HL-60 (cell line): Measurements from ENCODE around the gene PCDH1.
A peak's percentile ranks its signal among the peaks of the same experiment; 100 is the strongest.

Source experiments
- DNase-seq, 2 experiments: peaks; one replicate each; pipeline ENCODE4 v3.0.0-alpha.2; 2010 to 2020; ENCODE audit warnings: low read depth in 1 of 2, low spot score in 1 of 2
- H3K27ac ChIP-seq: fragments of 250-450 bp; sonication (Bioruptor Pico); replicated peaks from 2 replicates; pipeline ENCODE4 v1.5.1; 2020; ENCODE audit warnings: mild to moderate bottlenecking, moderate library complexity
- H3K27me3 ChIP-seq: fragments of 250-450 bp; sonication (Bioruptor Pico); 2 replicates; pipeline ENCODE4 v1.5.1; 2021; ENCODE audit warnings: mild to moderate bottlenecking, moderate library complexity; ENCODE audit not compliant: insufficient read depth, poor library complexity, severe bottlenecking
- H3K4me3 ChIP-seq: replicated peaks from 2 replicates; pipeline ENCODE4 v1.5.1; 2011; ENCODE audit warnings: mild to moderate bottlenecking, control low read depth, low read length; ENCODE audit not compliant: insufficient read depth
- GABPA ChIP-seq: IDR thresholded peaks from 2 replicates; pipeline ENCODE4 v1.6.1; 2012; ENCODE audit warnings: low read depth
- POLR2AphosphoS5 ChIP-seq: IDR thresholded peaks from 2 replicates; pipeline ENCODE4 v1.6.1; 2012; ENCODE audit warnings: low read depth
- REST ChIP-seq: IDR thresholded peaks from 2 replicates; pipeline ENCODE4 v1.6.1; 2012; ENCODE audit warnings: low read depth; ENCODE audit not compliant: insufficient replicate concordance
- SPI1 ChIP-seq: IDR thresholded peaks from 2 replicates; pipeline ENCODE4 v1.6.1; 2012; ENCODE audit warnings: low read depth, mild to moderate bottlenecking, borderline replicate concordance
- TF ChIP-seq, protein P1 (sequence below): IDR thresholded peaks from one replicate; pipeline ENCODE4 v1.5.1; 2011; ENCODE audit warnings: low read length, control low read depth, inconsistent platforms; ENCODE audit not compliant: insufficient read depth

PCDH1 gene

GRCh38 chr5:141851195-141851874, 26.9 kb downstream of the PCDH1 start:
- no peak overlapping the region for H3K4me3 ChIP-seq
- no peak for DNase-seq
- TF ChIP-seq, protein P1, sequence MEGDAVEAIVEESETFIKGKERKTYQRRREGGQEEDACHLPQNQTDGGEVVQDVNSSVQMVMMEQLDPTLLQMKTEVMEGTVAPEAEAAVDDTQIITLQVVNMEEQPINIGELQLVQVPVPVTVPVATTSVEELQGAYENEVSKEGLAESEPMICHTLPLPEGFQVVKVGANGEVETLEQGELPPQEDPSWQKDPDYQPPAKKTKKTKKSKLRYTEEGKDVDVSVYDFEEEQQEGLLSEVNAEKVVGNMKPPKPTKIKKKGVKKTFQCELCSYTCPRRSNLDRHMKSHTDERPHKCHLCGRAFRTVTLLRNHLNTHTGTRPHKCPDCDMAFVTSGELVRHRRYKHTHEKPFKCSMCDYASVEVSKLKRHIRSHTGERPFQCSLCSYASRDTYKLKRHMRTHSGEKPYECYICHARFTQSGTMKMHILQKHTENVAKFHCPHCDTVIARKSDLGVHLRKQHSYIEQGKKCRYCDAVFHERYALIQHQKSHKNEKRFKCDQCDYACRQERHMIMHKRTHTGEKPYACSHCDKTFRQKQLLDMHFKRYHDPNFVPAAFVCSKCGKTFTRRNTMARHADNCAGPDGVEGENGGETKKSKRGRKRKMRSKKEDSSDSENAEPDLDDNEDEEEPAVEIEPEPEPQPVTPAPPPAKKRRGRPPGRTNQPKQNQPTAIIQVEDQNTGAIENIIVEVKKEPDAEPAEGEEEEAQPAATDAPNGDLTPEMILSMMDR = no peak
- TF ChIP-seq POLR2AphosphoS5 (no peak), SPI1 (no peak), REST (no peak), GABPA (no peak)
- no peak overlapping the region for H3K27ac ChIP-seq
- H3K27me3 ChIP-seq = peaks cover 25% of the 10 kb centered on the region

- no peak for DNase-seq
- no peak overlapping the region for H3K27ac ChIP-seq
- peaks cover 25% of the 10 kb centered on the region for H3K27me3 ChIP-seq
- H3K4me3 ChIP-seq = no peak overlapping the region
- no peak for TF ChIP-seq SPI1
Observed at GRCh38 chr5:141850786-141851185, 27.4 kb downstream of the PCDH1 start.

GRCh38 chr5:141850244-141850768, 27.9 kb downstream of the PCDH1 start:
- TF ChIP-seq SPI1 = no peak
- TF ChIP-seq, protein P1 = no peak
- no peak for TF ChIP-seq POLR2AphosphoS5
- TF ChIP-seq REST = no peak
- TF ChIP-seq GABPA = no peak
- no peak for DNase-seq
- Histone ChIP-seq H3K27ac (no peak overlapping the region), H3K4me3 (peak overlapping the region; percentile 58), H3K27me3 (peaks cover 25% of the 10 kb centered on the region)

DNA sequence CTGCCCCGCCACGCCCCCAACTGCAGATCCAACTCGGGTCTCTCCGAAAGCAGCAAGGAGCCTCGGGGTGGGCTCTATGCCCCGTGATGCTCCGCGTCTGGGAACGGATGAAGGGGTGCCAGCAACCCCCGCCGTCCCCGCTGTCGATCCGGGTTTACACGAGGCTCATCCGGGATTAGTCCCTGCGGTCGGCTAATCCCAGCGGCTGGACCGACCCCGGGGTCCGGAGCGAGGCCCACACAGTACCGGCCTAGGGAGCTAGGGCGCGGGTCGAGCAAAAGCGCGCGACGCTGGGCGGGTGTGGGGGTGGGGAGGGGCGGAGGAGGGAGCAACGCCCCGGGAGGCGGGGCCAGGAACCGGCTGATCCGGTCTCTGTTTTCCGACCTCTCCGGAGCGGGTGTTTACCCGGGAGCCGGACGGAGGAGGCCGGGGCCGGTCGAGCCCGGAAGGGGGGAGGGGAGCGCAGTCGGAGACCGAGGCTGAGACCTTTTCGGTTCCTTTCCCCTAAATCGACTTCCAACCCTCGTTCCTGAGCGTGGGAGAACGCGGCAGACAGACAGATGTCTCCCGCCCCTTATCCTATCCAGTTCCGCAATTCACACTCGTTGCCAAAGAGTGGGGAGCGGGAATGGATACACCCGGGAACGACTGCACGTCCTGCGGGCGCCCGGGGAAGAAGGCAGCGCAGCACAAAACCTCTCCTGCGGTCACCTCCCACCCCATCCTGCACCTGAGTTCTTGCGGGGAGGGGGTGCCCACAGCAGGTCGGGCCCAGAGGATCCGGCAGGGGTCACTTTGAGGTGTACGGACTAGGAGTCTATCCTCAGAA, 28.6 kb downstream of the PCDH1 start:
- TF ChIP-seq GABPA (no peak), SPI1 (peak; percentile 84), REST (no peak)
- TF ChIP-seq, protein P1 = no peak
- Histone ChIP-seq H3K4me3 (peak overlapping the region; percentile 58), H3K27me3 (peaks cover 26% of the 10 kb centered on the region), H3K27ac (no peak overlapping the region)
- DNase-seq = peak; percentile 31 to 39
